Activated CD8-positive, alpha-beta memory T cell treated with anti-CD3 and anti-CD28 coated beads, Interleukin-2, amount 50 U/mL, for 1 hour (primary cell): Measurements from ENCODE around the gene APOA5.
"Not testable (repeated sequence)": the region's sequence is repeated elsewhere in the genome, so short reads cannot be mapped to it uniquely, and the experiment has no call there.

ENCODE experiments used
- DNase-seq: peaks from one replicate; pipeline ENCODE4 v3.0.0-alpha.2; 2020; ENCODE audit errors: extremely low read depth

APOA5 gene

DNA sequence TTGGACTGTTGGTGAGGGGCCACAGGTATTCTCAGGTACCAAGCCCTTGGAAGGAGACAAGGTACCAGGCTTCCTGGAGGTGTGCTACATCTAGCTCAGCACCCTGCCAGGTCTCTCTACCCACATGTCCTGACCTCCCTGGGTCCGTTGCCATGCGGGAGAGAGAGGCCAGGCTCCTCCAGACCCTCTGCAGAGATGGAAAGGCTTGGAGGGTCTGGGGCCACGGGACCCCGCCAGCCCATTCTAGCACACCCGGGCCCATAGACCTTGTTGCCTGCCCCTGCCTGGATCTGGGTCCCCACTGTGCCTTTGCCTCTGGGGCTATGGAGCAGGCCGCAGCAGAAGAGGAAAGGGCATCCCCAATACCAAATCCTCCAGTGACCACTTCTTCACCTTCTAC is 35.8 kb upstream of the APOA5 start:
- no peak for DNase-seq

DNA sequence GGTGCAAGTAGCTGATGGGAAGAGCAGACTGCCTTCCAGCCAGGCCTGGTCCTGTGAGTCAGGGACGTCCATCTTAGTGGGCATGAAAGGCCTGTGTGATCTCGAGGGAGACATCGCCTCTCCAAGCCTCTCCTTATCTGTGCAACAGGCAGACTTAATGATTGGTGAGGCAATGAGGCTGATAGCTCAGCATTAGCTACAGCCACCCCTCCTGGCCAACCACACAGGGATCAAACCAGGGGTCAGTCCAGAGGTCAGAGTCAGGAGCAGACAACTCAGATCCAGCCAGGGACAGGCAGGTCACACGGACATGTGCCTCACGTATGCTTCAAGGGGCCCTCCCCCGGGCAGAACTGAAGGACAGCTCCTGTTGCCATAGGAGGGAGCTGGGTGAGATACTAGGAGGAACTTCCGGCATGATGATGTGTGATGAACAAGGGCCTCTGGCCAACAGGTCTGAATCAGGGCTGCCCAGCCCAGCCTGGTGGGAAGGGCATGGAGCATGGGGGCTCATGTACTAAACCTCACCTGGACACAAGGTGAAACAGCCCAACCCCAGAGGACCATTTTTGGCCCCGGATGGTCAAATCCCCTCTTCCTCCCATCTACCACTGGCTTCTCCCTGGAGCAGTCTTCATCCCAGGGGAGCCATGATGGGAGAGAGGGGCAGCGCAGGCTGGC is 35.2 kb upstream of the APOA5 start:
- DNase-seq: no peak

DNA sequence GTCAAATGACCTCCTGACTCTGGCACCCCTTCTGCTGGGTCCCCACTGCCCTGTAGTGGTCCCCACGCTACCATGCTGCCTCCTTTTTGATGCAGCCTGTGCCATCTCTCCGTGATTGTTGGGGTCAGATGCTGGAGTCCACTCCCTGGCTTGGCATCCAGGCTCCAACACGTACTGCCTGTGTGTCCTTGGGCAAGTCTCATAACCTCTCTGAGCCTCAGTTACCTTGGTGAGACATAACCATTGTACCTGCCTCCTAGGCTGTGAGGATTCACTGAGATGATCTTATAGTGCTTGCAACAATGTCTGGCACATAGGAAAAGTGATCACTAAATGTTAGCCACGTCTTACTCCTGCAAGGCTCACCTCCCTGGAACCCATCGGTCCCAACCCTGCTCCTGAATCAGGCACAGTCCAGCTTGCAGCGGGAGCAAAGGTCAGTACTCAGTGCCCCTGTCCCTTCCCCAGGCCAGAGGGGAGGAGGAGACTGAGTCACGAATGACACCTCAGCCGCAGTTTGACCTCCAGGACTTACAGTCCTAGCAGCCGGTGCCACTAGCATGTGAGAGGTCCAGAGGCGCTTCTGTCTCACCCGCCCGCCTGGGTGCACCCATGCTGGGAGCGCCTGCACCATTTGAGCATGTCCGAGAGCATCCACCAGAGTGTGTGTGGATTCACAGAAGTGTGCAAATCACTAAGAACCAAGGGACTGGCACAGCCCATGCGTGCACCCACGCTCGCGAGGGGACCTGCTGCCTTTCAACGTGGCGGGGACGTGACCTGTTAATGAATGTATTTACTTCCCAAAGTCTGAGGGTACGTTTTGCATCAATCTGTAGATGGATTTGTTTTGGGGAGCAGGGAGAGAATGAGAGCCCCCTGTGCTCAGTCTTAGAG is 34.4 kb upstream of the APOA5 start:
- no peak for DNase-seq

DNA sequence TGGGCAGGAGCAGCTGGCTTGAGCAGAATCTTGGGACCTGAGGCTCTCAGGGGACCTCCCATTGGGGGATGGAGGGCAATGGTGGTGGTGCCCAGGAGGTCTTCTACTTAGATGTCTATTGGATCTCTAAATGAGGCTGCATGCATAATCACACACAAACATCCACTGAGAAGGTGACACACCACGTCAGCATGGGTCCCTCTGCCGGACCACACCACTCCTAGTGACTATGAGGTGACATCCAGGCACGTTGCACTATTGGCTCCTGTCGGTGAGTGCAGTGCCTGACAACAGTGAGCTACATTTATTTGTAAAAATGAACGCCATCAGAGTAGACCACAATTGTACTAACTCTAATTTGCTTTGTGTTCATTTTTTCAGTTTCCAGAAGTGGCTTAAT is 33.8 kb upstream of the APOA5 start:
- no peak for DNase-seq

DNA sequence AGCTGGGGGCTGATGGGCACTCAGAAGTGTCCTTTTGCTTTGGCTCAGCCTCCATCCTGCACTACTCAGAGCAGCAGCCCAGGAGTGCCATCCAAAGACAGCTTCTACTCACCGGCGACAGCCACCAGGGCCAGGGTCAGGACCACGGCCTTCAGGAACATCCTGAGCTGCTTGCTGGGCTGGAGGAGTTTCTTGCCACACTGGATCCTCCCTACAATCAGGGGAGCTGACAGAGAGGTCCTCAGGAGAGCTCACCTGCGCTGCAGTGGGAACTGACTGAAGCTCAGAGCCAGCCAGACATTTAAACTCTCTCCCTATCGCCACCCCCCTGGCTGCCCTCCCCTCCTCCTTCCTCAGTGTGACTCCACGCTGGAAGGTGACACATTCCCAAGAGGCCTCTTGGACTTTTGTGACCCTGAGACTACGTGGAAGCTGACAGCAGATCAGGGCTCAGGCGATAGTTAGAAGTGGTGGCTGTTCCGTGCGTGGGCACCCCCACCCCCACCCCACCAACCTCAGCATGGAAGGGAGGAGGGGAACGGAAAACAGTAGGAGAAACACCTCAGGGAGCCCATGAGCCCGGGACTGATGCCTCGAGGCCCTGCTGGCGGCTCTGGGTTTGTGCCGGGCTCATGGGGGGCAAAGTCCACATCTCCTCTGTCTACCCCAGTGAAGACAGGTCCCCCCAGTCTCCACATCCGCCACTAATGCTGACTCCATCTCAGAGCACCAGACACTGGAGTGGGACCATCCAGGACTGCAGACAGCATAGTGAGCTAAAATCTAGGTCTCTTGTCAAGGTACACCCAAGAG is 31.6 kb upstream of the APOA5 start, which contains the start of gene APOA4:
TSS of gene APOA4 (minus strand) at position 274 of the 813 bp plus-strand sequence. CDS start at position 161, 113 bp downstream.
- DNase-seq: no peak

DNA sequence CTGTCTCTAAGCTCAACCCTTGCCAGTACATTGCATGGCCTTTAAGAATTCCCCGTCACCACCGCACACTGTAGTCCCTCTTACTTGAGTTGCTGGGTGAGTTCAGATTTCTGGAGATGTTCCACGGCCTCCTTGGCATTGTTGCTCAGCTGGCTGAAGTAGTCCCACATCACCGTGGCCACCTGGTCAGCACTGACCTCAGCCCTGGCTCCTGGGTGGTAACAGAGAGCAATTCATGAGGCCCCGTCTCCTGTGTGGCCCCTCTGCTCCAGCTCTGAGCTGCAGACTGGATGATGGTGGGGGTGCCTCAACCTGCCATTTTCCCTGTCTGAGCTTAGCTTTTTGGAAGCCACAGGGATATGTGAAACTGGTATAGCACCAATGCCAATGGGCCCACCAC is 30.9 kb upstream of the APOA5 start:
- DNase-seq: no peak

DNA sequence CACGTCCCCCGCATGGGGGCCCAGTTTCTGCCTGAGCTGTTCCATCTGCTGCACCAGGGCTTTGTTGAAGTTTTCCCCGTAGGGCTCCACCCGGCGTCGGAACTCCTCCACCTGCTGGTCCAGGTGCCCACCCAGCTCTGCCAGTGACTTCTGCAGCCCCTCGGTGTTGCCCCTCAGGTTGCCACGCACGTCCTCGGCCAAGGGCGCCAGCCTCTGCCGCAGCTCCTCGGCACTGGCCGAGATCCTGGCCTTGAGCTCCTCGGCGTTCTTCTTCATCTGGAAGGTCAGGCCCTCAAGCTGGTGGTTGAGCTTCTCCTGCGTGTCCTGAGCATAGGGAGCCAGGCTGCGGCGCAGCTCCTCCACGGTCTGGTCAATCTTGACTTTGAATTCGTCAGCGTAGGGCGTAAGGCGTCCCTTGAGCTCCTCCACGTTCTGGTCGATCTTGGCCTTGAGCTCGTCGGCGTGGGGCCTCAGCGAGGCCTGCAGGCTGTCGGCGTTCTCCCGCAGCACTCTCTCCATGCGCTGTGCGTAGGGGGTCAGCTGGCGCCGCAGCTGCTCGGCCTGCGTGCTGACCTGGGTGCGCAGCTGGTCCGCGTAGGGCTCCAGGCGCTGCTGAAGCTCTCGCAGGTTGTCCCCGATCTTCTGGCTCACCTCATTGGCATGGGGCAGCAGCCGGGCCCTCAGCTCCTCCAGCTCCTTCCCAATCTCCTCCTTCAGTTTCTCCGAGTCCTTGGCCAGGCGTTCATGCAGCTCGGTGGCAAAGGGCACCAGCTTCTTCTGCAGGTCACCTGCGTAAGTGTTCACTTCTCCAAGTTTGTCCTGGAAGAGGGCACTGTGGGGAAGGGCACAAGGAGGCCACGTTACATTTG is 29.6 kb upstream of the APOA5 start:
- DNase-seq: no peak

DNA sequence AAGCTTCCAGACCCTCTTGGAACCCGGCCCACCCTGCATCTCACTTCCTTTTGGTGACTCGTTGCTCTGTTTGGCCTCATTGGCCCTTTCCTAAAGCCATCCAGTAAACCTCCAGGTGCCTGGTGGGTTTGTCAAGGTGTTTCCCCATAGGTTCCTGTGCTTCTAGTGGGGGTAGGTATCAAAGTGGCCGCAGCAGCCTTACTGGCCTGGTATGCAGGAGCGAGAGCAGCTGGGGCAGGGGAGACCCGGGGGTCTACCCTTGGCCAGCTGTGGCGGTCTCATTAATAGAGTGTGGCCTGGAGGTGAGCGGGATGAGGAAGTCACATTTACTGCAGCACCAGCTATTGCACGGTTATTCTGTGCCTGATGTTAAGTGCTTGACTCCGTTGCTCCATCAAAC is 27.4 kb upstream of the APOA5 start:
- no peak for DNase-seq

DNA sequence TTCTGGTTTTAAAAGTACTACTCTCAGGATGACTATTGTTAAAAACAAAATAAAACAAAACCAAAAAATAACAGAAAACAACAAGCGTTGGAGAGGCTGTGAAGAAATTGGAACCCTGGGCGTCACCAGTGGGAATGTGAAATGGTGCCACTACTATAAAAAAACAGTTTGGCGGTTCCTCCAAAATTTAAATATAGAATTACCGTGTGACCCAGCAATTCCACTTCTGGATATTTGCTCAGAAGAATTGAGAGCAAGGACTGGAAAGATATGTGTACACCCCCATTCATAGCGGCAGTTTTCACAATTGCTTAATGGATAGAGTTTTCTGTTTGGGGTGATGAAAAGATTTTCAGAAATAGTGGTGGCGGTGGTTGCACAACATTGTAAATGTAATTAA is 22.8 kb upstream of the APOA5 start:
- DNase-seq: no peak

DNA sequence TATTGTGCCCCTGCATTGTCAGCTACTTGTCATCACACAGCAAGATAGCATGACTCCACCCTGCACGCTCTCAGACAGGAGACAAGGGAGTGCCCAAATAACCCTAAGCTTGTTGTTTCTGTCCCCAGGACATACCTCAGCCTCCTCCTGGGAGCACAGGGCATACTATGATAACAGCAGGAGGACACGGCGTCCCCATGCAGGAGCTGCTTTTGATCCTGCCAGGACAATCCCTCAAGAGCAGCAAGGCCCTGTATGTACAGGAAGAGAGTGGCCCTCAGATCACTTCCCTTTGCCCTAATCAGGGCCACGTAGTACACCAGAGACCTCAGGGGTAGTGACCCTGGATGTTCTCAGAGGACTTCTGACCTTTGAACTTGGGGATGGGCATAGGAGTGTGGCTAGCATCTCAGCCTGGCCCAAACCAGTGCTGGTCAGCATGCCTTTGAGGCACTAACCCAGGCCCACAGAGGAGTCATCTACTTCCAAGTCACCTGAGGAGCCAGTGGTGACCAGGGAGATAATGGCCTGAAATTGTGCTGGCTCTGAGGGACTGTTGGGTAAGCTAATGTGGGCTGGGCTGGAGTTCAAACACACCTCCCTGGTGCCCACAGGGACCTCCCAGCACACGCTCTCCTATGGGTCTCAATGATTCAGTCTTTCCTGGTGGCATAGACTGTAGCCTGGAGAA is 22.2 kb upstream of the APOA5 start:
- no peak for DNase-seq

DNA sequence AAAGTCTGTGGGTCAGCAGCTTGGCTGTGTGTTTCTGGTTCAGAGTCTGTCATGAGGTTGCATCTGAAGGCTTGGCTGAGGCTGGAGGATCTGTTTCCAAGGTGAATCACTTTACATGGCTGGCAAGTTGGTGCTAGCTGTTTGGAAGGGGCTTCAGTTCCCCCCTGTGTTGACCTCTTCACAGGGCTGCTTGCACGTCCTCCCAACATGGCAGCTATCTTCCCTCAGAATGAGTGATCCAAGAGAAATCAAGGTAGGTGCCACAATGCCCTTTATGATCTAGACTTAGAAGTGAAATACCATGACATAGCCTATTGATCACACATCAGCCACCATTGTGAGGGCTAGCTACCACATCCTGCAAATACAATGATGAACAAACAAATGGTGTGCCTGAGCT is 21.5 kb upstream of the APOA5 start:
- DNase-seq: no peak

DNA sequence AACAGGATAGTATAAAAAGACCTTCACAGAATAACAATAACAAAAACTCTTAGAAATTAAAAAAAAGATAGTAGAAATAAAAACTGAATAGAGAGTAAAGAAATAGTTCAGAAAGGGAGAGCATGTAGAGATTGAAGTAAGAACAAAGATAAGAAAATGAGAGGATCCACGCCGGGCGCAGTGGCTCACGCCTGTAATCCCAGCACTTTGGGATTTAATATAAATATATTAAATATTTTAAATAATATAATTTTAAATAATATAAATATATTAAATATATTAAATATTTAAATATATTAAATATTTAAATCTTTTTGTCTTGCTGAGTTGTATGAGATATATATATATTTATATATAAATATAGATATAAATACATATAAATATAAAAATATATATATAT is 20.4 kb upstream of the APOA5 start:
- DNase-seq: no peak

DNA sequence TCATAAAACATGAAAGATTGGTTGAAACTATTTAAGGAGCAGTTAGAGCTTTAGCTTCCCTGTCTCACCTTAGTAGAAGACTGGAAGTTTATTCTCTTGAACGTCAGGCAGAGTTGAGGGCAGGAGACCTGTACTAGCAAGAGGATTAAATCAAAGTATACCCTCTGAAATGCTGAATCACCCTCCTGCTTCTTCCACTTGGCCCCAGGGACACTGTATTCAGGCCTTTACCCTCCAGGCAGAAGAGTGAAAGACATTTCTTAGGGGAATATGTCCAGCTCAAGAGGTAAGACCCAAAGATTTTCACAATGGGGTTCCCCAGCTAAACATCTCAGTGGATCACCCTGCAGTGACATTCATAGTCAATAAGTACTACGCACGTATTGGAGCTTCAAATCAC is 19.5 kb upstream of the APOA5 start:
- no peak for DNase-seq

DNA sequence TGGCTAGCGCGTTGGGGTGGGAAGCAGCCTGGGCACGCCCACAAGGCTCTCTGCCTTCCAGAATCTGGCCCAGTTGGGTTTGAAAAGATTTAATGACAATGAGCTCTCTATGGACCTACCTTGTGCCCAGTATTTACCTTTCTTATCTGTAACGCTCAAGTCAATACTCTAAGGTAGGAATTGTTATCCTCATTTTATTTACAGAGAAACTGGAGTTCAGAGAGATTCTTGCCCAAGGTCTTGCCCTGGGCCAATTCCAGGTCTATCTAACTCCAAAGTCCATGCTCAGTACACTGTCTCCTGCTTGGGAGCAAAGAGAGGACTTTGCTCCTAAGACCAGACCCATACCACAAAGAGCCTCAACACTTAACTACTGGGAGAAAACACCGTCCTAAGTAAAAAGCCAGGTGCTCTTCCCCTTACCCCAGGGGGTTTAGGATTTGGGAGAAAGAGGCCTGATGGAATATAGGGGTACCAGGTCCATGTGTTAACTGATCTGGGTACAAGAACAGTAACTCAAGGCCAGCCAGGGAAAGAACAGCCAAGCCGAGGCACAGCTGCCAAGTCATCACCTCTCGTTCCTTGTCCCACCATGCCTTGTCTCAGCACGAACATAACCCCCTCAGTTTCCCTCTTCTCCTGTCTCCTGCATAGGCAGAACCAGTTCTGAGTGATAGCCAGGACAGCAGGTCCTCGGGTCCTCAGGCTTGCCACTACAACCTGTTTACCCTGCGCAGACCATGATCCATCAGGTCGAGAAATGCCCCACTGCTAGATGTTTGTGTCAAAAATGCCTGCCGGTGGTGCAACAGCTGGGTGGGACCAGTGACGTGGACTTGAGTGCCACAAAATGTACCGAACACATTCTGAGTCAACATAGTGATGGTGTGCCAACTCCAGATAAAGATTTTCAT is 16.8 kb upstream of the APOA5 start:
- no peak for DNase-seq

DNA sequence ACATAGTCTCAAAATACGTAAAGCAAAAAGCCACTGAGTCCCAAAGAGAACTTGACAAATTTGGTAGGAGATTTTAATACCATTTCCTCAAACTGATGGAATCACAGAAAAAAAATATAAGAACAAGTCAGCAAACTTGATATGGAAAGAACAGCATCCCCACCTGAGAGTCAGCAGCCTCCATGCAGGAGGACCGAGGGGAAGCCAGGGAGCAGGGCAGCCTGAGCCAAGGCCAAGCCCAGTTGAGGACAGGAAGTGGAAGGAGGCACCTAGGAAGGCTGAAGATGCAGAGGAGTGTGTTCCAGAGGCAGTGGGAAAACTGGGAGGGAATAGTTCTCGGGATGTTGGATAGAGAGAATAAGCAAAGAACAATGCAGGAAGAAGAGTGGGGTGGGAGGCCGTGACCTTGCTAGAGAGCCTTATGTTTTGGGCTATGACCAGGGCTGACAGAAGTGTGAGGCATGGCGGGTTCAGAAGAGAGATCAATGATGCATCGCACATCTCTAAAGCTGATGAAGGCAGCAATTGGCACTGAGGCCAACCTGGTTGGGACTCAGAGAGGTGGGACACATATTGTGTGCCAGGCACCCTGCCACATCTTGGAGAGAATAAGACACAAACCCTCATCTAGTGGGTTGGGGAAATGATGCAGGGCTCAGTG is 16.1 kb upstream of the APOA5 start:
- no peak for DNase-seq

DNA sequence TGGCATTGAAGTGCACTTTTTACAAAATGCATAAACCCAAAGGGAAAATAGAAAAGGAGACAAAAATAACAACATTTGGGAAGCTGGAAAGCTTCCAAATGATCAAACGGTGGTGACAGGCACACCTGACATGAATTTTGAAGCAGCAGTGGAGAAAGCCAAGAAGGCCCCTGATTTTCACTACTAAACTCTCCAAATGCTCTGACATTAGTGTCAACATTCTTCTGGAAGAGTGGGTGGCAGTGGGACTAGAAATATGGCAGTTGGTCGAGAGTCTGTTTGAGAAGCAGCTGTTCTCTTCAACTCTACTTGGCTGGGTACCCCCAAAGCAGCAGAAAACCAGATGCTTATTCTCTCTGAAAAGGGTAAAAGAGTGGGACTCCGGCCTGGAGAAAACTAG is 12.3 kb upstream of the APOA5 start:
- DNase-seq: no peak

DNA sequence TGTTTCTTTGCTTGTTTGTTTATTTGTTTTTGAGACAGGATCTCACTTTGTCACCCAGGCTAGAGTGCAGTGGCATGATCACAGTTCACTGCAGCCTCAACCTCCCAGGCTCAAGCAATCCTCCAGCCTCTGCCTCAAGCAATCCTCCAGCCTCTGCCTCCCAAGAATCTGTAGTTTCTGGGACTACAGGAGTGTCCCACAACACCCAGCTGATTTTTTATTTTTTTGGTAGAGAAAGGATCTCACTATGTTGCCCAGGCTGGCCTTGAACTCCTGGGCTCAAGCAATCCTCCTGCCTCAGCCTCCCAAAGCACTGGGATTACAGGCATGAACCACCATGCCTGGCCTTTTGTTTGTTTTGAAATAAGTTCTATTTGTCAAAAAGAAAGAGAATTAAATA is 10.0 kb upstream of the APOA5 start:
- not testable (repeated sequence) for DNase-seq

DNA sequence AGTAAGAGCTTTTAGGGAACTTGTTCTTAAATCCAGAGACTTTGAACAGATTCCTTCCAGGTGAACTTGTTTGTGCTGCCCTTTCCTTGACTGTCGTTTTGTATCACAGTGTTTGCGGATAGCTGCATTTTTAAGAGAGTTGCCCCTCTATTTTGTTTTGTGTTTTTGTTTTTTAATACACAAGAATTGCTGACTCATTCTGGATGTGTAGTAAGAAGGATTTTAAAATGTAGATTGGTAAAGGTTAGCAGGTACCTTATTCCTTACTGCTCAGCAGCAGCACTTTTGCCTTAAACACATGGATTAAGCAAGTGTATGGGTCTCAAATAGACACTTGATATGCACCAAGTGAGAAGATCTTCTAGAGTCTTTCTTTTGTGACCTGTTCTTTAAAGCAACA is 8.9 kb upstream of the APOA5 start:
- no peak for DNase-seq

DNA sequence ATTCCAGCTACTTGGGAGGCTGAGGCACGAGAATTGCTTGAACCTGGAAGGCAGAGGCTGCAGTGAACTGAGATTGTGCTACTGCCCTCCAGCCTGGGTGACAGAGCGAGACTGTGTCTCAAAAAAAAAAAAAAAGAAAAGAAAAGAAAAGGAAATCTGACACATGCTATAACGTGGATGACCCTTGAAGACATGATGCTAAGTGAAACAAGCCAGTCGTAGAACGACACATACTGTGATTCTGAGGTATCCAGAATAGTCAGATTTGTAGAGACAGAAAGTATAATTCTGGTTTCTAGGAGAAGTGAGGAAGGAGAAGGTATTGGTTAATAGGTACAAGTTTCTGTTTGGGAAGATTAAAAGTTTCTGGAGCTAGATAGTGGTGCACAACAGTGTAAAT is 6.7 kb upstream of the APOA5 start:
- DNase-seq: no peak
